ENCODE results near the gene FAM81B.

DNA sequence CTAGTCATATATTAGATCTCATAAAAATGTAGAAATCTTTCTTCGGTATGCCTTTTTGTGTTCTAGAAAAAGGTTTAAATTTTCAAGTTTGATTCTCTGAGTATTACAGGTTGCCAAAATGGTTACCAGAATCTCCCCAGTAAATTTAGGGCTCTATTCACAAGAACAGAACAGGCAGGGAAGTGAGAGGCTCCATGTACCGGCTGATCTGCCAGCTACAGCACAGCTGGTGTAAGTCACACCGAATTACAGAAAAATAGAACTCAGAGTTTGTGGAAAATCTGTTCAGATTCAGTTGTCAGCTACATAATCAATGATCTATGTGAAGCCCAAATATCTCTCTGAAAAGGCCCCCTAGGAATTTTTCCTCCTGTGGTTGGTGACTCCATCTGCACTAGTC is 10.5 kb downstream of the FAM81B start:
- TF ChIP-seq CTCF (IDR thresholded peaks at IDR 0.05) (no peak), POLR2A (IDR thresholded peaks at IDR 0.05) (no peak)
